Right renal cortex interstitium (tissue), 3 donors: ENCODE results near the gene BAHD1. TPM values are rescaled to one million over a fixed set of nuclear protein-coding genes. Genes with fewer than 3 reads are reported as not detected.

Experiments used
- polyA plus RNA-seq, 3 donors: library from polyadenylated mRNA; unstranded; fragments of 120-200 nt; gene quantifications; one replicate each; pipeline ENCODE4 v1.2.1, GENCODE V29; 2013; ENCODE audit not compliant: insufficient read length in 3 of 3

Gene BAHD1
- polyA plus RNA-seq, 3 donors: 19.1 to 21.0 (median 19.6) TPM

Other genes starting within 250 kb of the BAHD1 start
- 1 to 10 TPM; 5.5 to 5.8 (median 5.5) TPM for gene PAK6, start 201.9 kb upstream of the BAHD1 start, polyA plus RNA-seq
- under 1 TPM in 2 of 3 donors, not detected in 1; 0.14 to 0.18 TPM for gene ANKRD63, start 157.9 kb upstream of the BAHD1 start, polyA plus RNA-seq
- gene PLCB2, start 133.0 kb upstream of the BAHD1 start, polyA plus RNA-seq: 1 to 10 TPM; 6.7 to 8.7 (median 8.3) TPM
- gene INAFM2, start 117.3 kb upstream of the BAHD1 start, polyA plus RNA-seq: 10 to 100 TPM; 17.7 to 18.1 (median 17.8) TPM
- 1 to 10 TPM; 5.1 to 8.9 (median 8.4) TPM for gene CCDC9B, start 100.0 kb upstream of the BAHD1 start, polyA plus RNA-seq
- gene PHGR1, start 89.9 kb upstream of the BAHD1 start, polyA plus RNA-seq: not detected
- under 1 TPM; 0.08 to 0.79 (median 0.51) TPM for gene DISP2, start 82.7 kb upstream of the BAHD1 start, polyA plus RNA-seq
- 10 to 100 TPM; 31.3 to 39.8 (median 34.5) TPM for gene KNSTRN, start 58.2 kb upstream of the BAHD1 start, polyA plus RNA-seq
- gene IVD, start 35.2 kb upstream of the BAHD1 start, polyA plus RNA-seq: 10 to 100 TPM; 61.8 to 77.7 (median 69.1) TPM
- gene CHST14, start 30.0 kb downstream of the BAHD1 start, polyA plus RNA-seq: 10 to 100 TPM; 30.6 to 33.2 (median 32.8) TPM
- 10 to 100 TPM; 25.9 to 31.6 (median 29.9) TPM for gene CCDC32, start 124.1 kb downstream of the BAHD1 start, polyA plus RNA-seq
- 10 to 100 TPM; 10.3 to 11.8 (median 10.3) TPM for gene RPUSD2, start 128.3 kb downstream of the BAHD1 start, polyA plus RNA-seq
- 10 to 100 TPM; 17.3 to 21.4 (median 18.6) TPM for gene KNL1, start 153.3 kb downstream of the BAHD1 start, polyA plus RNA-seq